ENCODE results near the gene GLIS1. TPM values are rescaled to one million over a fixed set of nuclear protein-coding genes. Genes with fewer than 3 reads are reported as not detected.

GLIS1 gene
- total RNA-seq, 1 donor from 2014 or later = 0.07 TPM

DNA sequence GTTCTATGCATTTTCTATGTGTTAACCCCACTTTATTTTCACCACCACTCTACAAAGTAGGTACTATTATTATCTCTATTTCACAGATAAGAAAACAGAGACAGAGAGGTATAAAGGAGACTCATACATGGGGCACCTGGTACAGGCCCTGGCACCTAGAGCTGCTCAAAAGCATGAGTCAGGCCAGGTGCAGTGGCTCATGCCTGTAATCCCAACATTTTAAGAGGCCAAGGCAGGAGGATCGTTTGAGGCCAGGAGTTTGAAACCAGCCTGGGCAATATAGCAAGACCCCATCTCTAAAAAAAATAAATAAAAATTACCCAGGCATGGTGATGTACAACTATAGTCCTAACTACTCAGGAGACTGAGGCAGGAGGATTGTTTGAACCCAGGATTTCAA is 35.8 kb downstream of the GLIS1 start:
- peaks cover 91% of the 10 kb centered on the region for H4K20me1 ChIP-seq (ENCODE audit: insufficient read depth, low read length)
- Mint-ChIP-seq H3K27me3 (ENCODE audit: low read depth, unreplicated experiment) (peaks cover 66% of the 10 kb centered on the region), H3K9me3 (ENCODE audit: unreplicated experiment) (peaks cover 6% of the 10 kb centered on the region), H3K36me3 (ENCODE audit: low read depth, unreplicated experiment) (no peaks in the 10 kb centered on the region), H3K27ac (ENCODE audit: unreplicated experiment) (no peak overlapping the region), H3K4me1 (ENCODE audit: low read depth, unreplicated experiment) (no peaks in the 10 kb centered on the region), H3K4me3 (ENCODE audit: unreplicated experiment) (no peak overlapping the region)
- no peak overlapping the region for H2AFZ ChIP-seq (ENCODE audit: low read depth, low read length)
- TF ChIP-seq, protein P1, sequence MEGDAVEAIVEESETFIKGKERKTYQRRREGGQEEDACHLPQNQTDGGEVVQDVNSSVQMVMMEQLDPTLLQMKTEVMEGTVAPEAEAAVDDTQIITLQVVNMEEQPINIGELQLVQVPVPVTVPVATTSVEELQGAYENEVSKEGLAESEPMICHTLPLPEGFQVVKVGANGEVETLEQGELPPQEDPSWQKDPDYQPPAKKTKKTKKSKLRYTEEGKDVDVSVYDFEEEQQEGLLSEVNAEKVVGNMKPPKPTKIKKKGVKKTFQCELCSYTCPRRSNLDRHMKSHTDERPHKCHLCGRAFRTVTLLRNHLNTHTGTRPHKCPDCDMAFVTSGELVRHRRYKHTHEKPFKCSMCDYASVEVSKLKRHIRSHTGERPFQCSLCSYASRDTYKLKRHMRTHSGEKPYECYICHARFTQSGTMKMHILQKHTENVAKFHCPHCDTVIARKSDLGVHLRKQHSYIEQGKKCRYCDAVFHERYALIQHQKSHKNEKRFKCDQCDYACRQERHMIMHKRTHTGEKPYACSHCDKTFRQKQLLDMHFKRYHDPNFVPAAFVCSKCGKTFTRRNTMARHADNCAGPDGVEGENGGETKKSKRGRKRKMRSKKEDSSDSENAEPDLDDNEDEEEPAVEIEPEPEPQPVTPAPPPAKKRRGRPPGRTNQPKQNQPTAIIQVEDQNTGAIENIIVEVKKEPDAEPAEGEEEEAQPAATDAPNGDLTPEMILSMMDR (IDR thresholded peaks at IDR 0.05; ENCODE audit: insufficient read depth, low read depth, low read length) = no peak
- no peak for TF ChIP-seq EZH2 (IDR thresholded peaks at IDR 0.05; ENCODE audit: insufficient read depth, low read length)
- no peaks in the 10 kb centered on the region for H3K4me1 ChIP-seq (ENCODE audit: insufficient read depth, low read length)
- H3K9ac ChIP-seq (ENCODE audit: low read length) = no peak overlapping the region
- H3K9me3 ChIP-seq (ENCODE audit: insufficient read depth, low read depth, low read length) = peaks cover 2% of the 10 kb centered on the region
- H3K27ac ChIP-seq (ENCODE audit: low read depth, low read length) = no peak overlapping the region
- no peak for FAIRE-seq
- H3K36me3 ChIP-seq (ENCODE audit: insufficient read depth, low read length) = no peaks in the 10 kb centered on the region
- H3K27me3 ChIP-seq (ENCODE audit: insufficient read depth, low read length) = no peaks in the 10 kb centered on the region
- no peak for DNase-seq (ENCODE audit: low read depth)
- no peak overlapping the region for H3K4me3 ChIP-seq (ENCODE audit: insufficient read depth, low read depth, low read length)
- H3K79me2 ChIP-seq (ENCODE audit: insufficient read depth, low read length) = peaks cover 82% of the 10 kb centered on the region
- no peak overlapping the region for H3K4me2 ChIP-seq (ENCODE audit: low read length)

DNA sequence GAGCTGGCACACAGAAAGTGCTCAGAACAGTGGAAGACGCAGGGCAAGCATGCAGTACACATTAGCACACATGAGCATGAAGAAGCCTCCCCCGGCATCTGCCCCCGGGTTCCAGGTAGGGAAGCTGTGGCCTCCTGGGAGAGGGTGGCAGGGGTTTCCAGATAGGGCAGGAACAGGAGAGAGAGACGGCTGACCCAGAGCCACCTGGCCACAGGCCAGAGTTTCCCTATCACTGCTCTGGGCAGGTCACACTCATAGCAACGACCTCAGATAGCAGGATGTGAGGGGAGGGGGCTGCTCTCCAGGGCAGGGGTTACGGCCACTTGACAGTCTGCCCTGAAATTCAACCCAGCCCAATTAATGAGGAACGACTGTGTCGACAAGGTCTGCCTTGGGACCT is 36.6 kb downstream of the GLIS1 start:
- H3K79me2 ChIP-seq (ENCODE audit: insufficient read depth, low read length) = peaks cover 85% of the 10 kb centered on the region
- Mint-ChIP-seq H3K27me3 (ENCODE audit: low read depth, unreplicated experiment) (peaks cover 66% of the 10 kb centered on the region), H3K4me1 (ENCODE audit: low read depth, unreplicated experiment) (no peaks in the 10 kb centered on the region), H3K36me3 (ENCODE audit: low read depth, unreplicated experiment) (no peaks in the 10 kb centered on the region), H3K27ac (ENCODE audit: unreplicated experiment) (no peak overlapping the region), H3K4me3 (ENCODE audit: unreplicated experiment) (no peak overlapping the region), H3K9me3 (ENCODE audit: unreplicated experiment) (peaks cover 6% of the 10 kb centered on the region)
- no peak overlapping the region for H3K4me2 ChIP-seq (ENCODE audit: low read length)
- H4K20me1 ChIP-seq (ENCODE audit: insufficient read depth, low read length) = peaks cover 94% of the 10 kb centered on the region
- FAIRE-seq = no peak
- no peak overlapping the region for H3K9ac ChIP-seq (ENCODE audit: low read length)
- H3K4me3 ChIP-seq (ENCODE audit: insufficient read depth, low read depth, low read length) = no peak overlapping the region
- no peak overlapping the region for H3K27ac ChIP-seq (ENCODE audit: low read depth, low read length)
- no peaks in the 10 kb centered on the region for H3K36me3 ChIP-seq (ENCODE audit: insufficient read depth, low read length)
- TF ChIP-seq EZH2 (IDR thresholded peaks at IDR 0.05; ENCODE audit: insufficient read depth, low read length) = no peak
- TF ChIP-seq, protein P1 (IDR thresholded peaks at IDR 0.05; ENCODE audit: insufficient read depth, low read depth, low read length) = no peak
- peaks cover 2% of the 10 kb centered on the region for H3K9me3 ChIP-seq (ENCODE audit: insufficient read depth, low read depth, low read length)
- no peak for DNase-seq (ENCODE audit: low read depth)
- no peaks in the 10 kb centered on the region for H3K4me1 ChIP-seq (ENCODE audit: insufficient read depth, low read length)
- no peaks in the 10 kb centered on the region for H3K27me3 ChIP-seq (ENCODE audit: insufficient read depth, low read length)
- no peak overlapping the region for H2AFZ ChIP-seq (ENCODE audit: low read depth, low read length)

DNA sequence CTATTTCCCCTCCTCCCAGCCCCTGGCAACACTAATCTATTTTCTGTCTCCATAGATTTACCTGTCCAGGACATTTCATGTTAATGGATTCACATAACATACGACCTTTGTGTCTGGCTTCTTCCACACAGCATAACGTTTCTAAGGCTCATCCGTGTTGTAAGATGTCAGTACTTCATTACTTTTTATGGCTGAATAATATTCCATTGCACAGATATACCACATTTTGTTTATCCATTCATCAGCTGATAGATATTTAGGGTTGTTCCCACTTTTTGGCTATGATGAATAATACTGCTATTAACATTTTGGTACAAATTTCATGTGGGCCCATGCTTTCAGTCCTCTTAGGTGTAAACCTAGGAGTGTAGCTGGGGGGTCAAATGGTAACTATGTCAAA is 38.2 kb downstream of the GLIS1 start:
- no peaks in the 10 kb centered on the region for H3K36me3 Mint-ChIP-seq (ENCODE audit: low read depth, unreplicated experiment)
- Histone ChIP-seq H4K20me1 (ENCODE audit: insufficient read depth, low read length) (peaks cover 94% of the 10 kb centered on the region), H2AFZ (ENCODE audit: low read depth, low read length) (no peak overlapping the region), H3K4me1 (ENCODE audit: insufficient read depth, low read length) (no peaks in the 10 kb centered on the region), H3K4me2 (ENCODE audit: low read length) (no peak overlapping the region), H3K27ac (ENCODE audit: low read depth, low read length) (no peak overlapping the region), H3K27me3 (ENCODE audit: insufficient read depth, low read length) (no peaks in the 10 kb centered on the region), H3K79me2 (ENCODE audit: insufficient read depth, low read length) (peaks cover 86% of the 10 kb centered on the region), H3K9me3 (ENCODE audit: insufficient read depth, low read depth, low read length) (peaks cover 2% of the 10 kb centered on the region), H3K9ac (ENCODE audit: low read length) (no peak overlapping the region), H3K36me3 (ENCODE audit: insufficient read depth, low read length) (no peaks in the 10 kb centered on the region), H3K4me3 (ENCODE audit: insufficient read depth, low read depth, low read length) (no peak overlapping the region)
- TF ChIP-seq, protein P1 (IDR thresholded peaks at IDR 0.05; ENCODE audit: insufficient read depth, low read depth, low read length) = no peak
- TF ChIP-seq EZH2 (IDR thresholded peaks at IDR 0.05; ENCODE audit: insufficient read depth, low read length) = no peak
- peaks cover 65% of the 10 kb centered on the region for H3K27me3 Mint-ChIP-seq (ENCODE audit: low read depth, unreplicated experiment)
- no peak for FAIRE-seq
- H3K4me3 Mint-ChIP-seq (ENCODE audit: unreplicated experiment) = no peak overlapping the region
- no peak for DNase-seq (ENCODE audit: low read depth)
- H3K27ac Mint-ChIP-seq (ENCODE audit: unreplicated experiment) = no peak overlapping the region
- H3K9me3 Mint-ChIP-seq (ENCODE audit: unreplicated experiment) = peaks cover 3% of the 10 kb centered on the region
- H3K4me1 Mint-ChIP-seq (ENCODE audit: low read depth, unreplicated experiment) = no peaks in the 10 kb centered on the region
